ENCODE data around the gene ETV4.

- TF ChIP-seq CTCF (conservative IDR thresholded peaks at IDR 0.05; ENCODE audit: low read length) (no peak), EZH2phosphoT487 (IDR thresholded peaks at IDR 0.05; ENCODE audit: borderline replicate concordance, low read depth, low read length) (no peak)
Observed at GRCh38 chr17:43536236-43536992, 9.7 kb downstream of the ETV4 start.
